Measurements from ENCODE around the gene GPR35.

- TF ChIP-seq CTCF (IDR thresholded peaks at IDR 0.05): no peak
- no peak for TF ChIP-seq POLR2A (IDR thresholded peaks at IDR 0.05; ENCODE audit: low read depth)
- TF ChIP-seq POLR2AphosphoS5 (IDR thresholded peaks at IDR 0.05): no peak
These were observed 48.7 kb upstream of the GPR35 start for GRCh38 chr2:240576436-240577205.
